BLaER1 treated with 17β-estradiol and CSF1 and Interleukin-3, amounts not matched to agents 10 nM and 100 nM (cell line): Measurements from ENCODE around the gene KLHL25.
"Not testable (repeated sequence)": the region's sequence is repeated elsewhere in the genome, so short reads cannot be mapped to it uniquely, and the experiment has no call there.

Experiments
- H3K27ac ChIP-seq, 11 experiments: shearing (Covaris generic); formaldehyde crosslinking; 2 replicates each; pipeline ENCODE4 v1.8.1; 2022
- H3K27me3 ChIP-seq, 11 experiments: shearing (Covaris generic); formaldehyde crosslinking; 2 replicates each; pipeline ENCODE4 v1.8.1; 2022
- H3K36me3 ChIP-seq, 11 experiments: shearing (Covaris generic); formaldehyde crosslinking; 2 replicates each; pipeline ENCODE4 v1.8.1; 2022
- H3K4me1 ChIP-seq, 10 experiments: shearing (Covaris generic); formaldehyde crosslinking; 2 replicates each; pipeline ENCODE4 v1.8.1; 2022
- H3K4me2 ChIP-seq, 11 experiments: shearing (Covaris generic); formaldehyde crosslinking; 2 replicates each; pipeline ENCODE4 v1.8.1; 2022
- H3K4me3 ChIP-seq, 10 experiments: shearing (Covaris generic); formaldehyde crosslinking; 2 replicates each; pipeline ENCODE4 v1.8.1; 2022
- H3K9ac ChIP-seq, 11 experiments: shearing (Covaris generic); formaldehyde crosslinking; 2 replicates each; pipeline ENCODE4 v1.8.1; 2022
- H3K9me3 ChIP-seq, 11 experiments: shearing (Covaris generic); formaldehyde crosslinking; replicated peaks in 1 of 11; 2 replicates each; pipeline ENCODE4 v1.8.1; 2022
- H4K20me1 ChIP-seq, 11 experiments: shearing (Covaris generic); formaldehyde crosslinking; 2 replicates each; pipeline ENCODE4 v1.8.1; 2022
- Cebpa-rat ChIP-seq, 11 experiments: shearing (Covaris generic); IDR thresholded peaks; 2 replicates each; pipeline ENCODE4 v1.8.1; 2022

The KLHL25 gene

DNA sequence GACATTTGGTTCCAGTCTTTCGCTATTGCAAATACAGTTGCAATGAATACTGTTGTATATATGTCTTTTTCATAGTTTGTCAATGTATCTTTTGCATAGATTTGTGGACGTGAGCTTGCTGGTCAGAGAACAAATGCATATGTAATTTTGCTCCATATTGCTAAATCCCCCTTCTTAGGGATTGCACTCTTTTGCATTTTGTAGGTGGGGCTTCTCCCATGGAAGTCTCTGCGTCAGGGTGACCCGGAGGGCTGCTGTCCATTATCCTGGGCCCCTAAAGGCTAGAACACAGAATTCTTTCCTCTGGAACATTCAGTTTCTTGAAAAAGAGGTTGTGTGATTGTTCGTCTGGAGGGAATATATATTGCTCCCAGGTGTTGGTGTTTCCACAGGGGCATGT lies 25.2 kb upstream of the KLHL25 start:
- Histone ChIP-seq H3K9ac (no peak overlapping the region), H3K9me3 (no peaks in the 10 kb centered on the region), H3K27ac (no peak overlapping the region), H3K4me3 (no peak overlapping the region), H3K27me3 (no peaks in the 10 kb centered on the region), H3K4me1 (no peaks in the 10 kb centered on the region), H4K20me1 (no peaks in the 10 kb centered on the region), H3K4me2 (no peak overlapping the region), H3K36me3 (no peaks in the 10 kb centered on the region)
- no peak for TF ChIP-seq Cebpa-rat (IDR thresholded peaks at IDR 0.05)

DNA sequence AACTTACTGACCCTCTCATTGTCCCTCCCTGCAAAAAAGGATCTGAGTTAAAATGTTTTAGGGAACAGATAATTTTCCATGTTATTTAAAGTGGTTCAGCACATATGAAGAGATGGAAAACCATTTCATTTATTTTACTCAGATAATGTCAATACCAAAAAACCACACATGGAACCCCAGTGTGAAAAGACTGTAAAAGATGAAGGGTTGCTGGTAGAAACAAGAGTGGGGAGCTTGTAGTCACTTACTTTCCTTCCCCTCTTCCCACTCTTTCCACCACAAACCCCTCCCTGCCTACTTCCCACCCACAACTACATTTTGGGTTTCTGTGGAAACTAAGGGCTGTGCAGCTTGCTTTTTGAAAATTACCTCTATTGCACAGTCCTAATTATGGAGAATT lies 18.5 kb upstream of the KLHL25 start:
- Histone ChIP-seq H3K36me3 (no peaks in the 10 kb centered on the region), H3K27ac (no peak overlapping the region), H3K27me3 (no peaks in the 10 kb centered on the region), H3K4me2 (no peak overlapping the region), H3K9me3 (peaks cover 0 to 5% (median under 1%) of the 10 kb centered on the region in 11 experiments; a peak in 9 of 22 replicates), H3K9ac (no peak overlapping the region), H4K20me1 (no peaks in the 10 kb centered on the region), H3K4me3 (no peak overlapping the region), H3K4me1 (no peaks in the 10 kb centered on the region)
- TF ChIP-seq Cebpa-rat (IDR thresholded peaks at IDR 0.05) = no peak

DNA sequence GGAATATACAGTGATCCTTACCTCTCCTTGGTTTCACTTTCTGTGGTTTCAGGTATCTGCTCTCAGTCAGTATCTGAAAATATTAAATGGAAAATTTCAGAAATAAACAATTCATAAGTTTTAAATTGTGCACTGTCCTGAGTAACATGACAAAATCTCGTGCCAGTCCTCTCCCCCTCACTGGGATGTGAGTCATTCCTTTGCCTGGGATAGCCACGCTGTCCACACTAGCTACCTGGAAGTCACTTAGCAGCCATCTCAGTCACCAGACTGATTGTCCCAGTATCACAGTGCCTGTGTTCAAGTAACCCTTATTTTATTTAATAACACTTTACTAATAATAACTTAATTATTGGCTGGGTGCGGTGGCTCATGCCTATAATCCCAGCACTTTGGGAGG lies 15.3 kb upstream of the KLHL25 start:
- H4K20me1 ChIP-seq = no peaks in the 10 kb centered on the region
- no peak for TF ChIP-seq Cebpa-rat (IDR thresholded peaks at IDR 0.05)
- H3K4me3 ChIP-seq = no peak overlapping the region
- no peaks in the 10 kb centered on the region for H3K4me1 ChIP-seq
- peaks cover 9 to 16% (median 12%) of the 10 kb centered on the region in 11 experiments; a peak in 20 of 22 replicates for H3K9me3 ChIP-seq
- H3K9ac ChIP-seq = no peak overlapping the region
- no peak overlapping the region for H3K27ac ChIP-seq
- no peak overlapping the region for H3K4me2 ChIP-seq
- no peaks in the 10 kb centered on the region for H3K36me3 ChIP-seq
- no peaks in the 10 kb centered on the region for H3K27me3 ChIP-seq

- no peak overlapping the region for H3K9ac ChIP-seq
- H3K27me3 ChIP-seq = no peaks in the 10 kb centered on the region
- TF ChIP-seq Cebpa-rat (IDR thresholded peaks at IDR 0.05) = no peak
- H3K36me3 ChIP-seq = no peaks in the 10 kb centered on the region
- H3K4me3 ChIP-seq = no peak overlapping the region
- H3K9me3 ChIP-seq = peaks cover 9 to 16% (median 12%) of the 10 kb centered on the region in 11 experiments; a peak in 20 of 22 replicates
- H3K4me1 ChIP-seq = peaks cover 0 to 7% (median 3%) of the 10 kb centered on the region in 10 experiments; a peak in 7 of 20 replicates
- no peaks in the 10 kb centered on the region for H4K20me1 ChIP-seq
- no peak overlapping the region for H3K27ac ChIP-seq
- no peak overlapping the region for H3K4me2 ChIP-seq
Measured at GRCh38 chr15:85805420-85805819, 10.7 kb upstream of the KLHL25 start.

DNA sequence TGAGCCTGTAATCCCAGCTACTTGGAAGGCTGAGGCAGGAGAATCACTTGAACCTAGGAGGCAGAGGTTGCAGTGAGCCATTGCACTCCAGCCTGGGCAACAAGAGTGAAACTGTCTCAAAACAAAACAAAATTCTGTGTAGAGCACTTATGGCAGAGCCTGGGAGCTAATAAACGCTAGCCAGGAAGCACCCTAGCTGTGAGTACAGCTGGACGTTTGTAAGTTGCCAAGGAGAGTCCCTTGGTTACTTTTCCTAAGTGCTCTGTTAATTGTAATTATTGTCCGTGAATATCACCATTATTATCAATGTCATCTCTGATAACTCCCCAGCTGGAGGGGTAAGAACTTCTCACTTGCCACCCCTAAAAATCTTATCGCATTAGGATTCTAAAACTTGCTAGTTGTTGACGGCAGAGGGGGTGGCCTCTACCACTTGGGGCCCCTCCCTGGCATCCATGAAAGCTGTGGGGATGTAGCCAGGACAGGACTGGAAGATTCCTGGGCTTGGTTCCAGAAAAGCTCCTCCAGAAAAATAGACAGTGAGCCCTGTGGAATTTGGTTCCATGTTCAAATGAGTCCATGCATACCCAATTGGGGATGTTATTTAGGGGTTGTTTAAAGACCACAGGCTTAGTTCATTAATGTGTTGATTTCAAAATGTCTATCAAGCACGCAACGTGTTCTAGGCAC lies 9.9 kb upstream of the KLHL25 start:
- Histone ChIP-seq H3K4me3 (no peak overlapping the region), H3K4me1 (peaks cover 0 to 10% (median 5%) of the 10 kb centered on the region in 10 experiments; a peak in 7 of 20 replicates), H3K27ac (no peak overlapping the region), H3K9ac (no peak overlapping the region), H3K27me3 (no peaks in the 10 kb centered on the region), H4K20me1 (no peaks in the 10 kb centered on the region), H3K4me2 (no peak overlapping the region), H3K36me3 (no peaks in the 10 kb centered on the region), H3K9me3 (peaks cover 9 to 16% (median 12%) of the 10 kb centered on the region in 11 experiments; a peak in 20 of 22 replicates)
- no peak for TF ChIP-seq Cebpa-rat (IDR thresholded peaks at IDR 0.05)

- not testable (repeated sequence) for H3K4me3 ChIP-seq, H3K4me2 ChIP-seq, H3K9me3 ChIP-seq, H3K36me3 ChIP-seq, H3K9ac ChIP-seq, H3K27me3 ChIP-seq, H3K27ac ChIP-seq, H4K20me1 ChIP-seq
- peaks cover 0 to 10% (median 5%) of the 10 kb centered on the region in 10 experiments; a peak in 7 of 20 replicates for H3K4me1 ChIP-seq
Measured at GRCh38 chr15:85802617-85803016, 7.9 kb upstream of the KLHL25 start.

GRCh38 chr15:85800478-85801123 lies 5.9 kb upstream of the KLHL25 start:
- H3K9ac ChIP-seq = no peak overlapping the region
- H3K4me2 ChIP-seq = peak overlapping the region in 3 of 11 experiments; percentile 29 to 38 (median 31); a peak in 3 of 22 replicates
- H3K27ac ChIP-seq = no peak overlapping the region
- no peaks in the 10 kb centered on the region for H3K36me3 ChIP-seq
- H3K9me3 ChIP-seq = peaks cover 0 to 8% (median 0%) of the 10 kb centered on the region in 11 experiments; a peak in 3 of 22 replicates
- peaks cover under 1 to 15% (median 7%) of the 10 kb centered on the region in 10 experiments; a peak in 16 of 20 replicates for H3K4me1 ChIP-seq
- no peaks in the 10 kb centered on the region for H3K27me3 ChIP-seq
- H4K20me1 ChIP-seq = no peaks in the 10 kb centered on the region
- H3K4me3 ChIP-seq = no peak overlapping the region
- TF ChIP-seq Cebpa-rat (IDR thresholded peaks at IDR 0.05) = no peak

DNA sequence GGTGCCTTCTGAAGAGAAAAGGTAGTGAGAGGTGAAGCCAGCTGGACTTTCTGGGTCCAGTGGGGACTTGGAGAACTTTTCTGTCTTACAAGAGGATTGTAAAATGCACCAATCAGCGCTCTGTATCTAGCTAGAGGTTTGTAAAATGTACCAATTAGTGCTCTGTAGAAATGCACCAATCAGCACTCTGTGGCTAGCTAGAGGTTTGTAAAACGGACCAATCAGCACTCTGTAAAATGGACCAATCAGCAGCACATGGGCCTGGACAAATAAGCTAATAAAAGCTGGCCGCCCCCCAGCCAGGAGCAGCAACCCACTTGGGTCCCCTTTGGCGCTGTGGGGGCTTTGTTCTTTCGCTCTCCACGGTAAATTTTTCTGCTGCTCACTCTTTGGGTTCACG lies 1.6 kb upstream of the KLHL25 start:
- not testable (repeated sequence) for H3K9ac ChIP-seq, H3K36me3 ChIP-seq, H3K4me2 ChIP-seq, H3K27me3 ChIP-seq, H3K9me3 ChIP-seq, H3K27ac ChIP-seq, H3K4me3 ChIP-seq
- peaks cover 25 to 38% (median 30%) of the 10 kb centered on the region in 10 experiments for H3K4me1 ChIP-seq
- peaks cover 0 to 31% (median 22%) of the 10 kb centered on the region in 11 experiments; a peak in 17 of 22 replicates for H4K20me1 ChIP-seq

DNA sequence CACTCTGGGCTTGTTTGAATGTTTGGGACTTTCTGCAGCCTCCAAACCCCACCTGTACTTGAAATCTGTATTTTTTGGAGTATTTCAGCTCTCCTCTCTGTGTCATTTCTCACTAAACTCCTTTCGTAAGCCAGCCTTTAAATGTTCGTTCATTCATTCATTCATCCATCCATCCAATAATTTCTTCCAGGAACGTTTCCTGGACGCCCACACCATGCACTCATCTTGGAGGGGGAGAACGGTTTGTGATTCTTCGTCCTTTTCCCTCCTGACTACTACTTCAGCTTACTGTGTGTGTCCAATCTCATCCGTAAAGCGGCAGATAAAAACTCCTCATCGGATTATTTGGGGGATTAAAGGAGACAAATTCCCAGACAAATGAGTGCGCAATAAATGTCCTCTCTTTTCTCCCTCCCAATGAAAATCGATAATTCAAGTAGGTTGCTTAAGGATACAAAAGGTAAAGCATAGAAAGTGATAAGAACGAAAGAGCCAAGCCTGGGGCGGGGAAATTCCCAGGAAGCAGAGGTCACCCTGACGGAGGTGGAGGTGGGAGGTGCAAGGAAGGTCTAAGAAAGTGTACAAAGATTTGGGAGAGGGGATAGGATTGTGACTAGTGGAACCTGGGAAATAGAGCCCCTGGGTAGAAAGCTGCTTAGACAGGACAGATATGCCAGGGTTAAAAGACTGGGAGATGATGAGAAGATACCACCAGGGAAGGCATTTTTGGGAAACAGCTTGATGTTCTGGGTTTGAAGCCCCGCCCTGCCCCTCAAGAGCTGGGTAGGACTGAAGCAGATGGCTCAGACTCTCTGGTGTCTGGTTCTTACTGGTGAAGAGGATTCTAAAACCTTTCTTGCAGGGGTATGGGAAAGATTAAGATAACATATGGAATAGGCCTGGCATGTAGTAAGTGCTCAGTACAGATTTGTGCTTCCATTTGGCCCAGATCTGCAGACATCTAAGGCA lies 896 bp upstream of the KLHL25 start:
- Histone ChIP-seq H3K9ac (peak overlapping the region in 7 of 11 experiments; percentile 32 to 60 (median 50); a peak in 10 of 22 replicates), H3K27ac (no peak overlapping the region)

More for the DNA sequence above, 896 bp upstream of the KLHL25 start:
- Histone ChIP-seq H3K4me3 (peak overlapping the region; percentile 21 to 61 (median 37); a peak in 12 of 20 replicates), H3K4me1 (peaks cover 22 to 33% (median 30%) of the 10 kb centered on the region in 10 experiments), H4K20me1 (peaks cover 0 to 36% (median 22%) of the 10 kb centered on the region in 11 experiments; a peak in 17 of 22 replicates), H3K27me3 (no peaks in the 10 kb centered on the region), H3K36me3 (0 out of 22 replicates have a peak, but pooled peaks cover 0 to 7% (median 0%) of the 10 kb centered on the region in 11 experiments), H3K9me3 (peaks cover 0 to 8% (median 0%) of the 10 kb centered on the region in 11 experiments; a peak in 3 of 22 replicates), H3K4me2 (peak overlapping the region; percentile 61 to 89 (median 75))
- no peak for TF ChIP-seq Cebpa-rat (IDR thresholded peaks at IDR 0.05)
